ENCODE data around the gene IGHMBP2.

The IGHMBP2 gene

DNA sequence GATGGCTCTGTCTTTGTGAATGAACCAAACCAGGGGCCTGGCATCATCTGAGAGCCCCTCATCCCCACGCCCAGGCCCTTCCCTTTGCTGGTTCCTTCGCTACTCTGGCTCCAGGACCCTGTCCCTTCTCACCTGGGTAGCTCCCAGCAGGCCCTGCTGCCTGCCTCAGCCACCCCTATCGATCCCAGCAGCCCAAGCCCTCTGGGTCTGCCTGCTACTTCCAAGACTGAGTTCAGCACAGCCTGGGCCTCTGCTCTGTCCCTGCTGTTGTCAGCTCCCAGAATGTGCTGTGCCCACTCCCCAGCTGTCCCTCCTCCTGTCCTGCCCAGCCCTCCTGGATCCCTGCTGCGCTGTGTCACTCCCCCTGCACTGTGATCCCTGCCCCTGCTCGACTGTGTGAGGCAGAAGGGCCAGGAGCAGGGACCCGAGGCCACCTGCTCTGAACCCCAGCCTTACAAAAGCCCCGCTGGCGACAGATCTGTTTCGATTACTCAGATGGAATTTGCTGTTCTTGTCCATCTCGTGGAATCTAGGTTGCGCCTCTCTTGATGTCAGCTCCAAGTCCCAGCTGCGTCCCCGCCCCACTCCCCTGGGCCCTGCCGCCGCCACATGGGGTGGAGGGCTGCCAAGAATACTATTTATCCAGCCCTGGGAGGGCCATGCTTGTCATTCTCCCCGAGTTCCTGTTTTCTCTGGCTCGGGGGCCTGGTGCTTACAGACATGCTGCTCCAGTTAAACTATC lies 13.0 kb upstream of the IGHMBP2 start:
- DNase-seq: no peak

DNA sequence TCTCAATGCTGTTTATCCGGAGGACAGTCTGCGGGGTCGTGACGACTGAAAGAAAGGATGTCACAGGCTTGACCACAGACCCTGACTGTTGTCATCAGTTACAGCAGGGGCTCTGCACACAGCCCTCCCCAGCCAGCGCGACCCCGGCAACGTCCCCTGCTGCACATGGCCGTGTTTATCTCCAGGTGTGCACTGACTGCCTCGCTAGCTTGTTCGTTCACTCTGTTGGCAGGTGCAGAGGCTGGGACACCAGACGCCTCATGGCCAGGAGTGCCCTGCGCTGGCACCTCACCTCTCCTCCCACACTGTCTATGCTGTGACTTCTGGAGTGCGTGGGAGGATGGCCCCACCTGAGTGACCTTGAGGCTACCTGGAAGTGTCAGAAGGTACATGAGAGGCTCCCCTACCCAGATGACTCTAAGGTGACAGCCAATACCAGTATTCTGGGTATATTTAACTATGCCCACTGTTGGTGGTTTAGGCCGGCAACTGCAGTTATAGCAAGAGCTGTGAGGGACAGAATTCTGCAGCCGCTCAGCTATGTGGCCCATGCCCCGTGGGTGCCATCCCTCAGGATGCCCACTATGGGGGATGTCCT lies 12.2 kb upstream of the IGHMBP2 start:
- no peak for DNase-seq

- no peak for DNase-seq
Observed at GRCh38 chr11:68892576-68892975, 11.1 kb upstream of the IGHMBP2 start.

DNA sequence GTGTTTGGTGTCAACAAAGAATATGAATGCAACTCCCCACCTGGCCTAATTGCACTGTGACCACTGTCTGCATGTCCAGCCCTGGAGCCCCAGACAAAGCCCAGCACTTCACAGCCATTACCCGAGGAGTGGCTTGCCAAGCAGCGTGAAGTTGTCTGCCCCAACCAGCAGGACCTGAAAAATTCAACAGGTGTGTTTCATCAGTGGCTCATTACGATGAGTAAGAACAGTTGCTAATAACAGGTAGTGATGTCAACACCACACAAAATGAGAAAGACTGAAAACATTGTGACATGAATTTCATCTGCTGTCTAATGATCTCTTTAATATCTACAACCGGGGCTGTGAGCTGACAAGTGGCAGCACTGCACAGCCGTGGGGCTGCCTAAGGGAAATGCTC lies 10.4 kb upstream of the IGHMBP2 start:
- no peak for DNase-seq

- no peak for DNase-seq
Observed at GRCh38 chr11:68896171-68896959, 7.3 kb upstream of the IGHMBP2 start.

DNA sequence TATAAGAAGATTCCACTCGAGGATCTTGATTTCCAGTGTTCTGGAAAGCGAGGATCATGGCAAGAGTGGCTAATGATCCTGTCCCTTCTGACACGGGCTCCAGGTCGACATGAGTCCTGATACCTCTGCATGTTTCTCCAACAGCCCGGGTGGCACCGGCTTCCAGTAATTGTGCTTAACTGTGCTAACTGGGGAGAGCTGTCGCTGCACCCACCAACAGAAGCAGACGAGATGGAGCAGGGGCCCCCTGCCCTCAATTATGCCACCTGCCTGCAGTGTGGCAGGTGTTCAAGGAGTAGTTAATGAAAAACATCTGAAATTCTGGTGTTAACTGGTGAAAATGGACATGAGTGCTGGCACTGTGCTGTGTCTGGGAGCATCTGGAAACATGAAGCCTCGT lies 6.2 kb upstream of the IGHMBP2 start:
- DNase-seq: no peak

GRCh38 chr11:68900835-68901381 lies 2.8 kb upstream of the IGHMBP2 start:
- no peak for DNase-seq

GRCh38 chr11:68904248-68904847 lies 657 bp downstream of the IGHMBP2 start:
- peak; percentile 32 for DNase-seq

GRCh38 chr11:68905421-68906360 lies 2.0 kb downstream of the IGHMBP2 start:
- DNase-seq: no peak

GRCh38 chr11:68908273-68908672 lies 4.6 kb downstream of the IGHMBP2 start:
- DNase-seq: no peak

- no peak for DNase-seq
Observed at GRCh38 chr11:68910965-68911364, 7.3 kb downstream of the IGHMBP2 start.

- no peak for DNase-seq
Observed at GRCh38 chr11:68911731-68912130, 8.0 kb downstream of the IGHMBP2 start.

DNA sequence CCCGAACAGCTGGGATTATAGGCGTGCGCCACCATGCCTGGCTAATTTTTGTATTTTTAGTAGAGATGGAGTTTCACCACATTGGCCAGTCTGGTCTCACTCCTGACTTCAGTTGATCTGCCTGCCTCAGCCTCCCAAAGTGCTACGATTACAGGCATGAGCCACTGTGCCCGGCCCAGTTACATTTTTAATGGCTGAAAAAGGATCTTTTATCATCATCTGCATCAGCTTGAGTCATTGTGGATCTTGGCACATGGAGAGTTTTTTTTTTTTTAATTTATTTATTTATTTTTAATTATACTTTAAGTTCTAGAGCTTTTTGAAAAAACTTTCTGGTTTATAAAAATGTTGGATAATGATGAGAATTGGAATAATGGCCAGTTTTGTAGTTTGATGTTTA lies 8.6 kb downstream of the IGHMBP2 start:
- no peak for DNase-seq

GRCh38 chr11:68913188-68913587 lies 9.5 kb downstream of the IGHMBP2 start:
- DNase-seq: no peak

DNA sequence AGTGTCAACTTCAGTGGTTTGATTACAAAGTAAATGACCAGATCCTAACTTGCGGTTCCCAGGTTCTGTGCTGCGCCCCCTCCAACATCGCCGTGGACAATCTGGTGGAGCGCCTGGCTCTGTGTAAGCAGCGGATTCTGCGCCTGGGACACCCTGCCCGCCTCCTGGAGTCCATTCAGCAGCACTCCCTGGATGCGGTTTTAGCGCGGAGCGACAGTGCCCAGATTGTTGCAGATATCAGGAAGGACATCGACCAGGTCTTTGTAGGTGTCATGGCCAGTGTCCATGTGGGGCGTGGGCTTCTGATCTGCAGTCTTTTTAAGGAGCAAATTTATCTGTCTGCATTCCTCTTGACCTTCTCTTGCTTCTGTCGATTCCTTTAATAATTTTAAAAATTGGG lies 11.1 kb downstream of the IGHMBP2 start:
- DNase-seq: no peak

GRCh38 chr11:68916439-68916838 lies 12.7 kb downstream of the IGHMBP2 start:
- no peak for DNase-seq

GRCh38 chr11:68923614-68924013 lies 19.9 kb downstream of the IGHMBP2 start:
- no peak for DNase-seq

DNA sequence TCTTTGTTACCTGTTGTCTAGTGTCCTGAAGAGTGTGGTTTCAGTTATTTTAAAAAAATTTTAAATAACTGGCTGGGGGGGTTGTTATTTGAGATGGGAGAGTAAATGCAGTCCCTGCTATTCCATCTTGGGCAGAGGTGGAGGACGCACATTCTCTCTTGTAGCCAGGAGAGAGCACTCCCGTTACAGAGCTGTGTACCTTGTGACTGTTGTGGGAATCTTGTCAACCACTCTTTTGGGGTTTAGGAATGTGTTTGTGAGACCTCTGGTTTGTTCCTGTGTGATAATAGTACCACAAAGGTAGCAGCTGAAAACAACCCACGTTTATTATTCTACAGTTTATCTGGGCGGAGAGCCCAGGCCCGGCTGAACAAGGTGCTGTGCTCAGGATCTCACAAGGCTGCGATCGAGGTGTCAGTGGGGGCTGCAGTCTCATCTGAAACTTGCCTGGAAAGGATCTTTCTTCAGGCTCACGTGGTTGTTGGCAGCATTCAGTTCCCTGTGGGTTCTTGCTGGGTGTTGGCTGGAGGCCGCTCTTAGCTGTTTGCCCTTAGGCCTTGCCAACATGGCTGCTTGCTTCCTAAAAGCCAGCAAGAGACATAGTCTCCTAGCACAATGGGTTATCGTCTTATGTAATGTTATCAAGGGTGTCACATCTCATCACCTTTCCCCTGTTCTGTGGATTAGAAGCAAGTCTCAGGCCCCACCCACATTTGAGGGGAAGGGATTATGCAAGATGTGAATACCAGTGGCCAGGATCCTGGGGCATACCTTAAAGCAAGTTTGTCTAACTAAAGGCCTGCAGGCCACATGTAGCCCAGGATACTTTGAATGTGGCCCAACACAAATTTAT lies 20.6 kb downstream of the IGHMBP2 start:
- no peak for DNase-seq

GRCh38 chr11:68925611-68926010 lies 21.9 kb downstream of the IGHMBP2 start:
- DNase-seq: no peak

GRCh38 chr11:68927280-68928135 lies 23.8 kb downstream of the IGHMBP2 start:
- DNase-seq: no peak
